ENCODE results near the gene NLRP1. TPM values are rescaled to one million over a fixed set of nuclear protein-coding genes. Genes with fewer than 3 reads are reported as not detected.

NLRP1 gene
- polyA plus RNA-seq, 10 donors: 45.0 to 79.3 (median 60.6) TPM

GRCh38 chr17:5558815-5559785 is 25.2 kb downstream of the NLRP1 start:
- no peak for DNase-seq

- DNase-seq: no peak
These were observed 26.3 kb downstream of the NLRP1 start for GRCh38 chr17:5557990-5558389.

GRCh38 chr17:5557485-5557884 is 26.8 kb downstream of the NLRP1 start:
- peak in 1 of 3 donors; percentile 31 for DNase-seq

- DNase-seq: no peak
These were observed 29.1 kb downstream of the NLRP1 start for GRCh38 chr17:5555254-5555653.

- no peak for DNase-seq
These were observed 30.8 kb downstream of the NLRP1 start for GRCh38 chr17:5553479-5553878.

GRCh38 chr17:5552841-5553240 is 31.5 kb downstream of the NLRP1 start:
- DNase-seq: no peak

GRCh38 chr17:5545051-5545987 is 39.0 kb downstream of the NLRP1 start:
- DNase-seq: peak in 1 of 3 donors; percentile 29

GRCh38 chr17:5544115-5544514 is 40.2 kb downstream of the NLRP1 start:
- DNase-seq: no peak

- no peak for DNase-seq
These were observed 42.6 kb downstream of the NLRP1 start for GRCh38 chr17:5541610-5542202.

GRCh38 chr17:5540321-5540720 is 44.0 kb downstream of the NLRP1 start:
- DNase-seq: no peak

GRCh38 chr17:5539286-5539685 is 45.0 kb downstream of the NLRP1 start:
- DNase-seq: no peak

- peak in 2 of 3 donors; percentile 4 to 34 for DNase-seq
These were observed 47.3 kb downstream of the NLRP1 start for GRCh38 chr17:5536866-5537650.

GRCh38 chr17:5535436-5535835 is 48.9 kb downstream of the NLRP1 start:
- no peak for DNase-seq

GRCh38 chr17:5533486-5534315 is 50.6 kb downstream of the NLRP1 start:
- DNase-seq: no peak

GRCh38 chr17:5532581-5532980 is 51.7 kb downstream of the NLRP1 start:
- no peak for DNase-seq

- DNase-seq: no peak
These were observed 53.3 kb downstream of the NLRP1 start for GRCh38 chr17:5531085-5531418.

- DNase-seq: no peak
These were observed 53.8 kb downstream of the NLRP1 start for GRCh38 chr17:5530265-5531084.

- peak in 2 of 3 donors; percentile 14 to 34 for DNase-seq
These were observed 56.6 kb downstream of the NLRP1 start for GRCh38 chr17:5527601-5528250.

Data from muscle of back (tissue), 11 donors.